HCT116 (cell line): ENCODE results near the gene SLC6A3. TPM values are rescaled to one million over a fixed set of nuclear protein-coding genes. Genes with fewer than 3 reads are reported as not detected.

ENCODE experiments used
- ATAC-seq: fragments of 200-7000 bp; cut with Tn5 transposase; 2 replicates; pipeline ENCODE4 v1.9.1; 2020; ENCODE audit warnings: mild to moderate bottlenecking, moderate library complexity
- BruUV-seq: library from RNA; stranded (reverse); fragments of 400-500 nt; replicated peaks from 2 replicates; lab custom pipeline; 2021; lab: Mats Ljungman, UMichigan
- CTCF ChIA-PET: fragments of 300-600 bp; sonication (Branson Sonifier 250); formaldehyde crosslinking; loops from one replicate; lab custom pipeline; 2021; ENCODE audit warnings: antibody characterized with exemption; lab: Charles Lee
- POLR2A ChIA-PET: fragments of 300-600, 350-600 bp; sonication (Branson Sonifier 250); formaldehyde crosslinking; loops from one replicate; lab custom pipeline; 2021; ENCODE audit warnings: antibody characterized with exemption; lab: Charles Lee
- RAD21 ChIA-PET, 2 experiments: fragments of 300-600 bp; sonication (Branson Sonifier 250); formaldehyde crosslinking; loops; one replicate each; lab custom pipeline; 2023; ENCODE audit warnings: low total read pairs in 2 of 2; ENCODE audit not compliant: uncharacterized antibody in 2 of 2, unreplicated experiment in 2 of 2, low non-redundant PET in 1 of 2; lab: Charles Lee
- DNase-seq: peaks from one replicate; pipeline ENCODE4 v3.0.0-alpha.2; 2010; ENCODE audit warnings: low read depth, low spot score
- H2AFZ ChIP-seq: fragments of 200-600 bp; shearing (Covaris generic), sonication (generic); 2 replicates; pipeline ENCODE4 v1.6.1; 2017; ENCODE audit warnings: low read depth, mixed run types, mixed read lengths, antibody characterized with exemption, low read length; ENCODE audit not compliant: poor library complexity, severe bottlenecking
- H3K27ac ChIP-seq: 2 replicates; pipeline ENCODE4 v1.5.1; 2012; ENCODE audit warnings: low read depth, low read length
- H3K27me3 ChIP-seq: fragments of 200-600 bp; sonication (generic); 2 replicates; pipeline ENCODE4 v1.6.1; 2016; ENCODE audit warnings: mixed run types, low read length, mixed read lengths; ENCODE audit not compliant: insufficient read depth
- H3K36me3 ChIP-seq, 2 experiments: fragments of 200-500 bp in 1 of 2; fragments of 200-600 bp in 1 of 2; sonication (Bioruptor generic) in 1 of 2; sonication (generic) in 1 of 2; 2 replicates each; pipeline versions ENCODE4 v1.5.1 to v1.6.1; 2014 to 2016; ENCODE audit warnings: low read length in 2 of 2, inconsistent platforms in 1 of 2, mixed read lengths in 1 of 2, mixed run types in 1 of 2; ENCODE audit not compliant: insufficient read depth in 2 of 2, control insufficient read depth in 1 of 2
- H3K4me1 ChIP-seq, 2 experiments: fragments of 200-600 bp in 1 of 2; sonication (generic) in 1 of 2; 2 replicates each; pipeline versions ENCODE4 v1.5.1 to v1.6.1; 2012 to 2017; ENCODE audit warnings: low read length in 2 of 2, inconsistent platforms in 1 of 2, mild to moderate bottlenecking in 1 of 2, mixed read lengths in 1 of 2, mixed run types in 1 of 2, moderate library complexity in 1 of 2; ENCODE audit not compliant: insufficient read depth in 2 of 2, control insufficient read depth in 1 of 2
- H3K4me2 ChIP-seq: fragments of 200-600 bp; sonication (generic); 2 replicates; pipeline ENCODE4 v1.6.1; 2017; ENCODE audit warnings: mixed run types, low read length, mixed read lengths
- H3K4me3 ChIP-seq, 2 experiments: fragments of 200-600 bp in 1 of 2; sonication (generic) in 1 of 2; replicated peaks in 1 of 2; 2 replicates each; pipeline ENCODE4 v1.5.1; 2011 to 2016; ENCODE audit warnings: low read length in 2 of 2, control low read depth in 1 of 2, low read depth in 1 of 2, mild to moderate bottlenecking in 1 of 2, mixed read lengths in 1 of 2, mixed run types in 1 of 2
- H3K79me2 ChIP-seq: fragments of 200-600 bp; sonication (generic); 2 replicates; pipeline ENCODE4 v1.6.1; 2017; ENCODE audit warnings: mild to moderate bottlenecking, mixed run types, low read length, moderate library complexity, mixed read lengths; ENCODE audit not compliant: insufficient read depth
- H3K9ac ChIP-seq: fragments of 200-600 bp; sonication (generic); 2 replicates; pipeline ENCODE4 v1.6.1; 2016; ENCODE audit warnings: low read length, mixed read lengths
- H3K9me2 ChIP-seq: fragments of 200-600 bp; sonication (generic), shearing (Covaris generic); 2 replicates; pipeline ENCODE4 v1.6.1; 2017; ENCODE audit warnings: mixed run types, mild to moderate bottlenecking, moderate library complexity; ENCODE audit not compliant: insufficient read depth
- H3K9me3 ChIP-seq, 2 experiments: fragments of 200-500 bp in 1 of 2; fragments of 200-600 bp in 1 of 2; sonication (Bioruptor generic) in 1 of 2; sonication (generic) in 1 of 2; 2 replicates each; pipeline ENCODE4 v1.6.1; 2014 to 2017; ENCODE audit warnings: low read length in 2 of 2, mixed read lengths in 2 of 2, inconsistent platforms in 1 of 2, low read depth in 1 of 2, mild to moderate bottlenecking in 1 of 2, mixed run types in 1 of 2, moderate library complexity in 1 of 2; ENCODE audit not compliant: control insufficient read depth in 1 of 2, insufficient read depth in 1 of 2
- H4K20me1 ChIP-seq: fragments of 200-600 bp; sonication (generic), shearing (Covaris generic); 2 replicates; pipeline ENCODE4 v1.6.1; 2017; ENCODE audit warnings: mixed run types, mild to moderate bottlenecking, moderate library complexity; ENCODE audit not compliant: insufficient read depth
- CEBPB ChIP-seq: IDR thresholded peaks from 2 replicates; pipeline ENCODE4 v1.6.1; 2012; ENCODE audit warnings: low read depth
- EGR1 ChIP-seq: IDR thresholded peaks from 2 replicates; pipeline ENCODE4 v1.6.1; 2012; ENCODE audit warnings: low read depth
- EZH2 ChIP-seq: fragments of 200-600 bp; sonication (generic); IDR thresholded peaks from 2 replicates; pipeline ENCODE4 v1.6.1; 2017; ENCODE audit warnings: antibody characterized with exemption, mixed run types
- EZH2phosphoT487 ChIP-seq: fragments of 200-600 bp; IDR thresholded peaks from 2 replicates; pipeline ENCODE4 v1.6.1; 2018; ENCODE audit warnings: antibody characterized with exemption, borderline replicate concordance
- FOSL1 ChIP-seq: IDR thresholded peaks from 2 replicates; pipeline ENCODE4 v1.6.1; 2012; ENCODE audit warnings: low read depth
- RAD21 ChIP-seq: IDR thresholded peaks from 2 replicates; pipeline ENCODE4 v1.6.1; 2012; ENCODE audit warnings: low read depth, mild to moderate bottlenecking
- SIN3A ChIP-seq: IDR thresholded peaks from 2 replicates; pipeline ENCODE4 v1.6.1; 2012; ENCODE audit warnings: low read depth
- SRF ChIP-seq: IDR thresholded peaks from 2 replicates; pipeline ENCODE4 v1.6.1; 2012; ENCODE audit warnings: low read depth
- ZFX ChIP-seq: fragments of 450-650 bp; IDR thresholded peaks from 2 replicates; pipeline ENCODE4 v1.6.1; 2017
- ZNF274 ChIP-seq: fragments of 200-500 bp; sonication (Bioruptor generic); IDR thresholded peaks from 2 replicates; pipeline ENCODE4 v1.6.1; 2014; ENCODE audit warnings: mild to moderate bottlenecking, low read depth, low read length, inconsistent platforms
- intact Hi-C: fragments of 100-400 bp; cut with micrococcal nuclease; formaldehyde crosslinking; loops from 2 replicates; pipeline ENCODE4 v1.10.0; 2022
- total RNA-seq: library from RNA; stranded (reverse); gene quantifications from one replicate; pipeline ENCODE4 v1.2.1, GENCODE V29; 2021; ENCODE audit not compliant: unreplicated experiment
- TF ChIP-seq, protein P1 (sequence below): IDR thresholded peaks from 2 replicates; pipeline ENCODE4 v1.6.1; 2012
- TF ChIP-seq, protein P2 (sequence below): IDR thresholded peaks from 2 replicates; pipeline ENCODE4 v1.6.1; 2011; ENCODE audit warnings: mild to moderate bottlenecking, low read length, moderate library complexity; ENCODE audit not compliant: insufficient replicate concordance; ENCODE audit errors: extremely low read depth

Gene SLC6A3
- total RNA-seq, 1 experiment from 2014 or later = not detected

DNA sequence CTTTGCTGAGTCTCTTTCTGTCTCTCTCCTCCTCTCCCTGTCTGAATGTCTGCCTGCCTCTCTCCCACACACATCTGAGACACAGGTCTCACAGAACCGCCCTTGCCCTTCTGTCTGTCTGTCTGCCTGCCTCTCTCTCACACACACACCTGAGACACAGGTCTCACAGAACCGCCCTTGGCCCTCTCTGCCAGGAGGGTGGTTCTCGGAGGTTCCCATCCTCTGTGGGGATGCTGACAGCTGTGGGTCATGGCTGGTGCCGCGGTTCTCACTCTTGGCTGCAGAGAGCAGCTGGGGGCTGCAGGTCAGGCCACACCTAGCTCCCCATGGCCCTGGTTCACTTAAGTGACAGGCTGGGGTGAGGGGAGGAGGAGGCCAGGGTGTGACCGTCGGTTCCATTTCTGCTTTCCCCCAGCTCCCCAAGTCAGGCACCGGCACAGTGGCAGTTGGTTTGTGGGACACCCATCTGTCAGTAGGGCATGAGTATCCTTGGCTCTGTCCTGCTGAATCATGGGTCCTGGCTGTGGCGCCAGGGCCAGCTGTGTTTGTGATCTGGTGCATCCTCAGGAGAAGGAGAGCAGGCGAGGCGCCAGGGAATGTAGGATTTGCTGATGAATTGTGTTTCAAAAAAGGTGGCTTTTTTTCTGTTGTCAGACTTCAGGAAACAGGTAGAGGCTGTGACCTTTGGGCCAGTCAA is 58.0 kb downstream of the SLC6A3 start:
- ChIA-PET CTCF (no interaction called here), RAD21 (no interaction called here), POLR2A (no interaction called here)
- Histone ChIP-seq H3K9me2 (no peaks in the 10 kb centered on the region), H3K4me3 (no peak overlapping the region), H3K27me3 (peaks cover 21% of the 10 kb centered on the region; the same call in 1 of the 2 replicates), H2AFZ (no peak overlapping the region), H3K9me3 (no peaks in the 10 kb centered on the region), H3K9ac (no peak overlapping the region), H3K4me2 (no peak overlapping the region), H4K20me1 (no peaks in the 10 kb centered on the region), H3K4me1 (peaks cover 9 to 16% of the 10 kb centered on the region in 2 experiments; a peak in 3 of 4 replicates), H3K36me3 (no peaks in the 10 kb centered on the region), H3K27ac (no peak overlapping the region), H3K79me2 (no peaks in the 10 kb centered on the region)
- DNase-seq = no peak
- intact Hi-C loops = no loop called here
- no peak for ATAC-seq
- BruUV-seq = no TSS peak
- no peak for TF ChIP-seq SRF
- TF ChIP-seq SIN3A = no peak
- no peak for TF ChIP-seq RAD21
- TF ChIP-seq EZH2 = no peak
- TF ChIP-seq, protein P1, sequence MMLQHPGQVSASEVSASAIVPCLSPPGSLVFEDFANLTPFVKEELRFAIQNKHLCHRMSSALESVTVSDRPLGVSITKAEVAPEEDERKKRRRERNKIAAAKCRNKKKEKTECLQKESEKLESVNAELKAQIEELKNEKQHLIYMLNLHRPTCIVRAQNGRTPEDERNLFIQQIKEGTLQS = no peak
- no peak for TF ChIP-seq CEBPB
- TF ChIP-seq EZH2phosphoT487 = no peak
- no peak for TF ChIP-seq EGR1
- no peak for TF ChIP-seq FOSL1
- TF ChIP-seq, protein P2, sequence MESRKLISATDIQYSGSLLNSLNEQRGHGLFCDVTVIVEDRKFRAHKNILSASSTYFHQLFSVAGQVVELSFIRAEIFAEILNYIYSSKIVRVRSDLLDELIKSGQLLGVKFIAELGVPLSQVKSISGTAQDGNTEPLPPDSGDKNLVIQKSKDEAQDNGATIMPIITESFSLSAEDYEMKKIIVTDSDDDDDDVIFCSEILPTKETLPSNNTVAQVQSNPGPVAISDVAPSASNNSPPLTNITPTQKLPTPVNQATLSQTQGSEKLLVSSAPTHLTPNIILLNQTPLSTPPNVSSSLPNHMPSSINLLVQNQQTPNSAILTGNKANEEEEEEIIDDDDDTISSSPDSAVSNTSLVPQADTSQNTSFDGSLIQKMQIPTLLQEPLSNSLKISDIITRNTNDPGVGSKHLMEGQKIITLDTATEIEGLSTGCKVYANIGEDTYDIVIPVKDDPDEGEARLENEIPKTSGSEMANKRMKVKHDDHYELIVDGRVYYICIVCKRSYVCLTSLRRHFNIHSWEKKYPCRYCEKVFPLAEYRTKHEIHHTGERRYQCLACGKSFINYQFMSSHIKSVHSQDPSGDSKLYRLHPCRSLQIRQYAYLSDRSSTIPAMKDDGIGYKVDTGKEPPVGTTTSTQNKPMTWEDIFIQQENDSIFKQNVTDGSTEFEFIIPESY = no peak
- TF ChIP-seq ZFX = no peak
- TF ChIP-seq ZNF274 = no peak
